HepG2 (cell line): ENCODE measurements around the gene SNX21. TPM values are rescaled to one million over a fixed set of nuclear protein-coding genes. Genes with fewer than 3 reads are reported as not detected.

ENCODE experiments used
- ATAC-seq: fragments of 200-7000 bp; cut with Tn5 transposase; 3 replicates; pipeline ENCODE4 v1.9.1; 2020; ENCODE audit warnings: mild to moderate bottlenecking, moderate library complexity
- BruUV-seq: library from RNA; stranded (reverse); fragments of 400-500 nt; replicated peaks from 2 replicates; lab custom pipeline; 2021; lab: Mats Ljungman, UMichigan
- CTCF ChIA-PET: fragments of 300-600 bp; formaldehyde crosslinking; extraction: SDS; loops from one replicate; lab custom pipeline; 2021; ENCODE audit warnings: low total read pairs, inconsistent platforms, low intra/inter-chr PET ratio; lab: Yijun Ruan, JAX
- POLR2A ChIA-PET: fragments of 350-600 bp; sonication (Branson Sonifier 250); formaldehyde crosslinking; loops from one replicate; lab custom pipeline; 2020; ENCODE audit warnings: antibody characterized with exemption, inconsistent platforms; lab: Yijun Ruan, JAX
- DNase-seq: peaks from one replicate; pipeline ENCODE4 v3.0.0-alpha.2; 2015; ENCODE audit warnings: low spot score
- FAIRE-seq: peaks from 3 replicates; lab custom pipeline; 2011; peaks lifted over from hg19 to GRCh38; lab: Jason Lieb, UNC
- H2AFZ ChIP-seq: one replicate; pipeline ENCODE4 v1.6.1; 2011; ENCODE audit warnings: low read length, inconsistent platforms
- H3K27ac ChIP-seq: fragments of 300-600 bp; 3 replicates; pipeline ENCODE4 v1.8.0; 2011; ENCODE audit warnings: mixed run types, mild to moderate bottlenecking, mixed read lengths, low read length, inconsistent platforms; ENCODE audit not compliant: insufficient read depth; ENCODE audit errors: extremely low read length
- H3K27me3 ChIP-seq, 2 experiments: fragments of 200-600 bp in 1 of 2; 2 replicates in 1 of 2; 3 replicates in 1 of 2; pipeline versions ENCODE4 v1.6.0 to v1.8.0; 2011; ENCODE audit warnings: low read length in 2 of 2, mild to moderate bottlenecking in 2 of 2, moderate library complexity in 2 of 2, inconsistent platforms in 1 of 2; ENCODE audit not compliant: insufficient read depth in 2 of 2, control insufficient read depth in 1 of 2
- H3K36me3 ChIP-seq, 2 experiments: fragments of 200-600 bp in 1 of 2; replicated peaks in 1 of 2; 2 replicates in 1 of 2; 3 replicates in 1 of 2; pipeline versions ENCODE4 v1.5.1 to v1.8.0; 2011; ENCODE audit warnings: low read length in 2 of 2, inconsistent platforms in 1 of 2; ENCODE audit not compliant: insufficient read depth in 2 of 2, control insufficient read depth in 1 of 2
- H3K4me1 ChIP-seq: 2 replicates; pipeline ENCODE4 v1.5.1; 2012; ENCODE audit warnings: low read length, inconsistent platforms; ENCODE audit not compliant: insufficient read depth
- H3K4me2 ChIP-seq: 2 replicates; pipeline ENCODE4 v1.6.0; 2011; ENCODE audit warnings: low read depth, low read length, inconsistent platforms
- H3K4me3 ChIP-seq, 3 experiments: fragments of 200-600 bp in 1 of 3; sonication (generic), shearing (Covaris generic) in 1 of 3; replicated peaks in 1 of 3; 2 replicates each; pipeline ENCODE4 v1.5.1; 2011 to 2016; ENCODE audit warnings: low read length in 3 of 3, inconsistent platforms in 2 of 3, low read depth in 2 of 3, mild to moderate bottlenecking in 2 of 3, control low read depth in 1 of 3, mixed read lengths in 1 of 3; ENCODE audit not compliant: insufficient read depth in 1 of 3
- H3K79me2 ChIP-seq: one replicate; pipeline ENCODE4 v1.6.1; 2011; ENCODE audit warnings: low read length, inconsistent platforms; ENCODE audit not compliant: insufficient read depth
- H3K9ac ChIP-seq: 2 replicates; pipeline ENCODE4 v1.6.0; 2011; ENCODE audit warnings: mild to moderate bottlenecking, low read depth, low read length, inconsistent platforms; ENCODE audit not compliant: insufficient read depth
- H3K9me3 ChIP-seq: 2 replicates; pipeline ENCODE4 v1.5.1; 2012; ENCODE audit warnings: mild to moderate bottlenecking, low read length
- H4K20me1 ChIP-seq: 2 replicates; pipeline ENCODE4 v1.6.0; 2011; ENCODE audit warnings: inconsistent platforms, mild to moderate bottlenecking, low read length, moderate library complexity; ENCODE audit not compliant: insufficient read depth
- AGO2 ChIP-seq: fragments of 200-400 bp; formaldehyde crosslinking; optimal IDR thresholded peaks from 2 replicates; pipeline ENCODE3; 2017; ENCODE audit warnings: mild to moderate bottlenecking, low read depth, low read length, moderate library complexity
- DZIP1 ChIP-seq: sonication (generic); formaldehyde crosslinking; IDR thresholded peaks from 2 replicates; pipeline ENCODE4 v1.5.0; 2020; ENCODE audit warnings: mild to moderate bottlenecking, missing genetic modification reagents
- EEA1 ChIP-seq: sonication (generic); formaldehyde crosslinking; IDR thresholded peaks from 2 replicates; pipeline ENCODE4 v1.5.1; 2020; ENCODE audit warnings: mild to moderate bottlenecking, missing genetic modification reagents, borderline replicate concordance
- HOXA3 ChIP-seq: sonication (generic); formaldehyde crosslinking; IDR thresholded peaks from 2 replicates; pipeline ENCODE4 v1.5.0; 2020; ENCODE audit warnings: missing genetic modification reagents
- KLF12 ChIP-seq: sonication (generic); formaldehyde crosslinking; IDR thresholded peaks from 2 replicates; pipeline ENCODE4 v1.4.0; 2020; ENCODE audit warnings: missing genetic modification reagents, borderline replicate concordance
- KLF15 ChIP-seq: sonication (generic); formaldehyde crosslinking; IDR thresholded peaks from 2 replicates; pipeline ENCODE4 v1.8.1; 2023; ENCODE audit warnings: borderline replicate concordance, mild to moderate bottlenecking, inconsistent platforms, missing genetic modification reagents, mixed read lengths
- NRL ChIP-seq: sonication (generic); formaldehyde crosslinking; IDR thresholded peaks from 2 replicates; pipeline ENCODE4 v1.5.0; 2020; ENCODE audit warnings: missing genetic modification reagents, mild to moderate bottlenecking, moderate library complexity, borderline replicate concordance
- PHF21A ChIP-seq: sonication (generic); formaldehyde crosslinking; IDR thresholded peaks from 2 replicates; pipeline ENCODE4 v1.5.0; 2020; ENCODE audit warnings: mild to moderate bottlenecking, missing genetic modification reagents
- POLR2A ChIP-seq, 2 experiments: IDR thresholded peaks; 2 replicates each; pipeline ENCODE4 v1.6.1; 2011; ENCODE audit warnings: low read depth in 2 of 2, low read length in 2 of 2, mild to moderate bottlenecking in 1 of 2, moderate library complexity in 1 of 2; ENCODE audit not compliant: insufficient read depth in 1 of 2
- POLR2AphosphoS5 ChIP-seq: IDR thresholded peaks from 2 replicates; pipeline ENCODE4 v1.6.1; 2012; ENCODE audit warnings: low read depth, low read length
- POLR2G ChIP-seq: fragments of 200-400 bp; formaldehyde crosslinking; IDR thresholded peaks from 2 replicates; pipeline ENCODE4 v1.6.1; 2018; ENCODE audit warnings: mild to moderate bottlenecking, low read depth, low read length, moderate library complexity
- SSRP1 ChIP-seq: IDR thresholded peaks from 2 replicates; pipeline ENCODE4 v1.6.1; 2016; ENCODE audit warnings: control low read depth
- TARDBP ChIP-seq: sonication (generic); formaldehyde crosslinking; IDR thresholded peaks from 2 replicates; pipeline ENCODE4 v1.8.0; 2022; ENCODE audit warnings: mild to moderate bottlenecking, missing genetic modification reagents
- ZC3H13 ChIP-seq: sonication (generic); formaldehyde crosslinking; IDR thresholded peaks from 2 replicates; pipeline ENCODE4 v1.8.1; 2023; ENCODE audit warnings: mild to moderate bottlenecking, missing genetic modification reagents, moderate library complexity
- ZFAT ChIP-seq: sonication (generic); formaldehyde crosslinking; conservative IDR thresholded peaks from 2 replicates; pipeline ENCODE4 v1.8.1; 2023; ENCODE audit warnings: missing genetic modification reagents, inconsistent platforms
- ZNF687 ChIP-seq: sonication (generic); formaldehyde crosslinking; IDR thresholded peaks from 2 replicates; pipeline ENCODE4 v1.5.1; 2020; ENCODE audit warnings: mild to moderate bottlenecking, missing genetic modification reagents, moderate library complexity
- ZNF891 ChIP-seq: sonication (generic); formaldehyde crosslinking; IDR thresholded peaks from 2 replicates; pipeline ENCODE4 v1.5.0; 2020; ENCODE audit warnings: mild to moderate bottlenecking, missing genetic modification reagents
- WGBS: methylation state at CpG from one replicate; pipeline ENCODE4 v1.1.6; 2017; ENCODE audit warnings: low lambda C conversion rate; 5-methylcytosine and 5-hydroxymethylcytosine counted together
- in situ Hi-C: cut with HindIII; loops from 2 replicates; pipeline ENCODE4 v1.10.0; 2017; ENCODE audit warnings: low pct_unique_long_range_greater_than_20kb; ENCODE audit not compliant: extremely low pct_ligation_motif_present
- intact Hi-C: fragments of 100-400 bp; cut with micrococcal nuclease; formaldehyde crosslinking; loops from one replicate; pipeline ENCODE4 v1.10.0; 2022; ENCODE audit not compliant: unreplicated experiment
- polyA plus RNA-seq, 8 experiments: library from polyadenylated mRNA; depleted of rRNA in 3 of 8; stranded (reverse) in 7 of 8; unstranded in 1 of 8; fragments of >200 nt; fragmentation: Illumina TruSeq in 4 of 8; extraction: Trizol in 4 of 8; gene quantifications; 2 replicates each; pipeline versions ENCODE4 v1.2.1 to v1.2.3, GENCODE V29; 2011 to 2016; ENCODE audit warnings: low read depth in 4 of 8, missing spikeins in 1 of 8, mixed read lengths in 1 of 8; ENCODE audit not compliant: insufficient read depth in 1 of 8
- total RNA-seq, 5 experiments: library from RNA; depleted of rRNA; stranded (reverse); fragments of >200 nt; fragmentation: Illumina TruSeq; extraction: Trizol; gene quantifications; 2 replicates each; pipeline ENCODE4 v1.2.3, GENCODE V29; 2016; ENCODE audit warnings: low read depth in 1 of 5

The SNX21 gene
- total and polyA plus RNA-seq, 2 of the 13 experiments (the other 11 are each of a cell fraction or from before 2014, with no cell fraction given) = 7.7 to 12.8 TPM

- Histone ChIP-seq H3K36me3 (peaks cover 17 to 42% of the 10 kb centered on the region in 2 experiments; a peak in 4 of 5 replicates), H3K9ac (peak overlapping the region; percentile 87), H4K20me1 (no peaks in the 10 kb centered on the region), H3K27me3 (no peaks in the 10 kb centered on the region), H3K9me3 (no peaks in the 10 kb centered on the region), H3K4me3 (0 out of 6 replicates have a peak overlapping the region, but pooled peaks of 1 of the 3 experiments have one; percentile 98), H3K4me1 (peaks cover 53% of the 10 kb centered on the region), H3K27ac (no peak overlapping the region), H3K79me2 (peaks cover 32% of the 10 kb centered on the region), H3K4me2 (peak overlapping the region; percentile 85), H2AFZ (no peak overlapping the region)
- no TSS peak for BruUV-seq
- in situ Hi-C loops (no loop called here), intact Hi-C loops (loop anchor here (10.0 kb wide), 1 partner anchor 94 kb away; the partner anchor contains the start of genes DNTTIP1 and WFDC3)
- ChIA-PET POLR2A (interaction anchor here (1.0 to 8.1 kb wide), 10 partner anchors 7 to 57 kb away, joined by 3 to 164 read pairs (median 57); partner anchors contain the start of genes PCIF1, PLTP, SNX21 and ZSWIM1), CTCF (interaction anchor here (2.6 kb wide), 1 partner anchor 74 kb away, joined by 19 read pairs; no protein-coding TSS in a partner anchor)
- ATAC-seq (no peak), FAIRE-seq (no peak), DNase-seq (no peak)
- 90% methylated on average over 3 of the region's 3 CpGs for whole genome bisulfite sequencing
- TF ChIP-seq NRL (CRISPR knock-in tag) (0 out of 2 replicates have a peak, but pooled peaks have one; percentile 36), PHF21A (0 out of 2 replicates have a peak, but pooled peaks have one; percentile 14), ZNF891 (peak; percentile 73; the same call in 1 of the 2 replicates), POLR2G (peak; percentile 30; the same call in 1 of the 2 replicates), SSRP1 (CRISPR knock-in tag) (peak; percentile 67; the same call in 1 of the 2 replicates), POLR2AphosphoS5 (0 out of 2 replicates have a peak, but pooled peaks have one; percentile 16), DZIP1 (CRISPR knock-in tag) (0 out of 2 replicates have a peak, but pooled peaks have one; percentile 73), ZNF687 (CRISPR knock-in tag) (peak; percentile 33; the same call in 1 of the 2 replicates), POLR2A (IDR thresholded peaks at IDR 0.05; ENCODE audit: insufficient read depth in 1 of 2, low read depth in 2 of 2, low read length in 2 of 2) (peak; percentile 28 to 38; a peak in 2 of 4 replicates), EEA1 (no peak), ZC3H13 (CRISPR knock-in tag) (peak; percentile 57; the same call in 1 of the 2 replicates), KLF12 (no peak), KLF15 (CRISPR knock-in tag) (0 out of 2 replicates have a peak, but pooled peaks have one; percentile 19), TARDBP (CRISPR knock-in tag) (0 out of 2 replicates have a peak, but pooled peaks have one; percentile 22), HOXA3 (0 out of 2 replicates have a peak, but pooled peaks have one; percentile 12), ZFAT (CRISPR knock-in tag) (no peak), AGO2 (peak; percentile 57)
Measured at GRCh38 chr20:45888681-45889080, 55.1 kb downstream of the SNX21 start.
